ENCODE data around the gene CYB5B. TPM values are rescaled to one million over a fixed set of nuclear protein-coding genes. Genes with fewer than 3 reads are reported as not detected.
"Not testable (repeated sequence)": the region's sequence is repeated elsewhere in the genome, so short reads cannot be mapped to it uniquely, and the experiment has no call there.

The CYB5B gene
- total RNA-seq, 1 donor from 2014 or later: 124 TPM

DNA sequence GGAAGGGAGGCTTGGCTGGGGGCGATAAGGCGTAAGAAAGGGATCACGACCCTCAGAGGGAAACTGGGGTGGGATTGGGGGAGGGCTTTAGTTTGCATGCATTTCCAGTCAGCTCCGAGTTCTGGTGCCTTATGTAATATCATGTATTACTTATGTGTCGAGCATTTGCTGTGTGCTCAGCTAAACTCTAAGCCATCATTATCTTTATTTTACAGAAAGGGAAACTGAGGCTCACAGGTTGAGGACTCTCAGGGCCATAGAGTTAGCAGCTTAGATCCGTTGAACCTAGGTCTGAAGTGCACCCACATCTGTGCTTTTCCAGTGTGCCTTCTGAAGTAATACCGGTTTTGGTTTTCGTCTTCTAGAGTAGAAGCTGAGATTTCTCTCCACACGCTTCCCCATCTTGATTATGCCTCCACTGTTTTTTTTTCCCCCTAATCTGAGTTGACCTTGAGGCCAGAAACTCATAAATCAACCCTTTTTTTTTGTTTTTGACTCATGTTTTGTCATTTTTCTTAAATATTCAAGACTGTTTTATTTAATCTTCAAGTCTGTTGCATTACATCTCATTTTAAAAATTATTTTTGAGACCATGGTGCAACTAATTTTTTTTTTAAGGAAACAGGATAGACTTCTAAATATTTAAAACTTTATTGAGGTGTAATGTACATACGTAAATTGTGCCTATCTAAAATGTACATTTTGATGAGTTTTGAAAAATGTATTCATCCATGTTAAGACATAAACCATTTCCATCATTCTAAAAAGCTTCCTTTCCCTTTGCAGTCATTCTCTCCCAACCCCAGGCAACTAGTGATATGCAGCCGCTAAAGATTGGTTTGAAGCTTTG is 741 bp downstream of the CYB5B start:
- Mint-ChIP-seq H3K4me3 (ENCODE audit: unreplicated experiment) (peak overlapping the region; percentile 99), H3K27me3 (ENCODE audit: unreplicated experiment) (peaks cover 7% of the 10 kb centered on the region), H3K9me3 (ENCODE audit: unreplicated experiment) (peaks cover 13% of the 10 kb centered on the region), H3K27ac (ENCODE audit: unreplicated experiment) (peak overlapping the region; percentile 94), H3K4me1 (ENCODE audit: low read depth, unreplicated experiment) (peaks cover 2% of the 10 kb centered on the region), H3K36me3 (ENCODE audit: unreplicated experiment) (peaks cover 18% of the 10 kb centered on the region)
- DNase-seq: no peak
- TF ChIP-seq, protein P1, sequence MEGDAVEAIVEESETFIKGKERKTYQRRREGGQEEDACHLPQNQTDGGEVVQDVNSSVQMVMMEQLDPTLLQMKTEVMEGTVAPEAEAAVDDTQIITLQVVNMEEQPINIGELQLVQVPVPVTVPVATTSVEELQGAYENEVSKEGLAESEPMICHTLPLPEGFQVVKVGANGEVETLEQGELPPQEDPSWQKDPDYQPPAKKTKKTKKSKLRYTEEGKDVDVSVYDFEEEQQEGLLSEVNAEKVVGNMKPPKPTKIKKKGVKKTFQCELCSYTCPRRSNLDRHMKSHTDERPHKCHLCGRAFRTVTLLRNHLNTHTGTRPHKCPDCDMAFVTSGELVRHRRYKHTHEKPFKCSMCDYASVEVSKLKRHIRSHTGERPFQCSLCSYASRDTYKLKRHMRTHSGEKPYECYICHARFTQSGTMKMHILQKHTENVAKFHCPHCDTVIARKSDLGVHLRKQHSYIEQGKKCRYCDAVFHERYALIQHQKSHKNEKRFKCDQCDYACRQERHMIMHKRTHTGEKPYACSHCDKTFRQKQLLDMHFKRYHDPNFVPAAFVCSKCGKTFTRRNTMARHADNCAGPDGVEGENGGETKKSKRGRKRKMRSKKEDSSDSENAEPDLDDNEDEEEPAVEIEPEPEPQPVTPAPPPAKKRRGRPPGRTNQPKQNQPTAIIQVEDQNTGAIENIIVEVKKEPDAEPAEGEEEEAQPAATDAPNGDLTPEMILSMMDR (IDR thresholded peaks at IDR 0.05; ENCODE audit: partially characterized antibody, unreplicated experiment): no peak

DNA sequence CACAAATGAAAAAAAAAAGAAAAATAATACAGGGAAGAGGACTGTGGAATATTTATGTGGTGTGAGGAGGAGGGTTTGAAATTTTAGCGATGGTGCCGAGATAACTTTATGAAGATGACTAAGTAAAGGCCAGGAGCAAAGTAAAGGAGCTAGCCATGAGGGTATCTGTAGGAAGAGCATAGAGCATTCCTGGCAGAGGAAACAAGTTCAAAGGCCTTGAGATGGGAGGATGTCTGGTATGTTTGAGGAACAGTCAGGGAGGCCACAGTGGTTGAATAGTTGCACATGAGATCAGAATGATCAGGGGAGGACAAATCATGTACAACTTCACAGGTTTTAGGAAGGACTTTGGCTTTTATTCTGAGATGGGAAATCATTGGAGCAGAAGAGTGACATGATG is 4.2 kb downstream of the CYB5B start:
- Mint-ChIP-seq H3K4me3 (ENCODE audit: unreplicated experiment) (no peak overlapping the region), H3K27me3 (ENCODE audit: unreplicated experiment) (peaks cover 7% of the 10 kb centered on the region), H3K4me1 (ENCODE audit: low read depth, unreplicated experiment) (peaks cover 2% of the 10 kb centered on the region), H3K9me3 (ENCODE audit: unreplicated experiment) (peaks cover 10% of the 10 kb centered on the region), H3K27ac (ENCODE audit: unreplicated experiment) (peak overlapping the region; percentile 20), H3K36me3 (ENCODE audit: unreplicated experiment) (peaks cover 18% of the 10 kb centered on the region)
- DNase-seq: no peak
- TF ChIP-seq, protein P1 (IDR thresholded peaks at IDR 0.05; ENCODE audit: partially characterized antibody, unreplicated experiment): no peak

DNA sequence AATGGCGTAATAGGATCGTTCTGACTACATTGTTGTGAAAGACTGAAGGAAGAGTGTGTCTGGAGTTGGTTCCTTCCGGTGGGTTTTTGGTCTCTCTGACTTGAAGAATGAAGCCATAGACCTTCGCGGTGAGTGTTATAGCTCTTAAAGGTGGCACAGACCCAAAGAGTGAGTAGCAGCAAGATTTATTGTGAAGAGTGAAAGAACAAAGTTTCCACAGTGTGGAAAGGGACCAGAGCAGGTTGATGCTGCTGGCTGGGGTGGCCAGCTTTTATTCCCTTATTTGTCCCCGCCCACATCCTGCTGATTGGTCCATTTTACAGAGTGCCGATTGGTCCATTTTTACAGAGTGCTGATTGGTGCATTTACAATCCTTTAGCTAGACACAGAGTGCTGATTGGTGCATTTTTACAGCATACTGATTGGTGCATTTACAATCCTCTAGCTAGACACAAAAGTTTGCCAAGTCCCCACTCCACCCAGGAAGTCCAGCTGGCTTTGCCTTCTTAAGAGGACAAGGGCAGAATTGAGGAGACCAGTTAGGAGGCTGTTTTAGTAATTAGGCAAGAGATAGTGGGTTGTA is 4.7 kb downstream of the CYB5B start:
- H3K4me3 Mint-ChIP-seq (ENCODE audit: unreplicated experiment); DNase-seq; H3K27me3 Mint-ChIP-seq (ENCODE audit: unreplicated experiment); H3K4me1 Mint-ChIP-seq (ENCODE audit: low read depth, unreplicated experiment); H3K27ac Mint-ChIP-seq (ENCODE audit: unreplicated experiment); H3K9me3 Mint-ChIP-seq (ENCODE audit: unreplicated experiment): not testable (repeated sequence)
- H3K36me3 Mint-ChIP-seq (ENCODE audit: unreplicated experiment): peaks cover 16% of the 10 kb centered on the region

DNA sequence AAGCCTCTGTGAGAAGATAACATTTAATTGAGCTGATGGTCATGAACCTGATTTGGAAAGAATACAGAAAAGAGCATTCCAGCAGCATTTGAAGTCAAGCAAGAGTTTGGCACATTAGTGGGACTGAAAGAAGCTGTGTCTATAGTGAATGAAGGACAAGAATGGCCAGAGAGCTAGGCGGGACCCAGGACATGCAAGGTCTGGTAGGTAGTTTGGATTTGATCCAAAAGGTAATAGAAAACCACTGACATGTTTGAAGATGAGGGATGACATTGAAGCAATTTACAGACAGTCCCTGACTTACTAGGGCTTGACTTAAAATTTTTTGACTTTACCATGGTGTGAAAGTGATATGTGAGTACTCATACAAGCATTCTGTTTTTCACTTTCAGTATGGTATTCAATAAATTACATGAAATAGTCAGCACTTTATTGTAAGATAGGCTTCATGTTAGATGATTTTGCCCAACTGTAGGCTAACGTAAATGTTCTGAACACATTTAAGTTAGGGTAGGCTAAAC is 7.6 kb downstream of the CYB5B start:
- Mint-ChIP-seq H3K27me3 (ENCODE audit: unreplicated experiment) (peaks cover 2% of the 10 kb centered on the region), H3K4me3 (ENCODE audit: unreplicated experiment) (no peak overlapping the region), H3K9me3 (ENCODE audit: unreplicated experiment) (peaks cover 2% of the 10 kb centered on the region), H3K27ac (ENCODE audit: unreplicated experiment) (no peak overlapping the region), H3K4me1 (ENCODE audit: low read depth, unreplicated experiment) (no peaks in the 10 kb centered on the region), H3K36me3 (ENCODE audit: unreplicated experiment) (peaks cover 14% of the 10 kb centered on the region)
- TF ChIP-seq, protein P1 (IDR thresholded peaks at IDR 0.05; ENCODE audit: partially characterized antibody, unreplicated experiment): no peak
- DNase-seq: no peak

DNA sequence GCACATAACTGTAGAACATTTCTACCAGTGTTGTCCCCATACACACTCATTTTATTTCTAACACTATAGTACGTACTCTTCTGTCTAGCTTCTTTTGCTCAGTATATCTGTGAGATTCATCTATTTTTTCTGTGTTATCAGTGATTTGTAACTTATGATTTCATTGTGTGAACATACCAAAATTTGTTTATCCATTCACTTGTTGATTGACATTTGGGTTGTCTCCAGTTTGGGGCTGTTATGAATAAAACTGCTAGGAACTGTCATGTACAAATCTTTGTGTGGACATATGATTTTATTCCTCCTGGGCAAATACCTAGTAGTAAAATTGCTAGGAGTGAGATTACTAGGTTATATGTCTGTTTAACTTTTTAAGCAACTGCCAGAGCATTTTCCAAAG is 9.6 kb downstream of the CYB5B start:
- H3K9me3 Mint-ChIP-seq (ENCODE audit: unreplicated experiment): no peaks in the 10 kb centered on the region
- H3K27ac Mint-ChIP-seq (ENCODE audit: unreplicated experiment): no peak overlapping the region
- peaks cover 2% of the 10 kb centered on the region for H3K36me3 Mint-ChIP-seq (ENCODE audit: unreplicated experiment)
- no peak for DNase-seq
- no peak overlapping the region for H3K4me3 Mint-ChIP-seq (ENCODE audit: unreplicated experiment)
- TF ChIP-seq, protein P1 (IDR thresholded peaks at IDR 0.05; ENCODE audit: partially characterized antibody, unreplicated experiment): no peak
- H3K4me1 Mint-ChIP-seq (ENCODE audit: low read depth, unreplicated experiment): no peaks in the 10 kb centered on the region
- peaks cover 2% of the 10 kb centered on the region for H3K27me3 Mint-ChIP-seq (ENCODE audit: unreplicated experiment)

All from glutamatergic neuron (in vitro differentiated cells).